DOHH2 (cell line): ENCODE results near the gene NBEA.

ENCODE experiments used
- H3F3A ChIP-seq: fragments of 200-600 bp; sonication (generic), shearing (Covaris generic); 2 replicates; pipeline ENCODE4 v1.6.0; 2016; ENCODE audit warnings: antibody characterized with exemption, mild to moderate bottlenecking; ENCODE audit not compliant: control insufficient read depth, insufficient read depth
- H3K27ac ChIP-seq: fragments of 200-600 bp; sonication (generic); 2 replicates; pipeline ENCODE4 v1.5.1; 2014; ENCODE audit warnings: low read depth, mild to moderate bottlenecking, low read length, moderate library complexity
- H3K27me3 ChIP-seq: fragments of 200-600 bp; sonication (generic); 2 replicates; pipeline ENCODE4 v1.6.1; 2014; ENCODE audit warnings: mild to moderate bottlenecking, low read length, mixed read lengths; ENCODE audit not compliant: control insufficient read depth
- H3K36me3 ChIP-seq: fragments of 200-600 bp; sonication (generic); 2 replicates; pipeline ENCODE4 v1.6.1; 2014; ENCODE audit warnings: mild to moderate bottlenecking, low read length, moderate library complexity, mixed read lengths; ENCODE audit not compliant: control insufficient read depth
- H3K4me1 ChIP-seq: fragments of 200-600 bp; sonication (generic); 2 replicates; pipeline ENCODE4 v1.6.1; 2014; ENCODE audit warnings: mild to moderate bottlenecking, low read length, mixed read lengths; ENCODE audit not compliant: control insufficient read depth
- H3K4me2 ChIP-seq: fragments of 200-600 bp; sonication (generic); 2 replicates; pipeline ENCODE4 v1.6.0; 2014; ENCODE audit warnings: mild to moderate bottlenecking, low read length, moderate library complexity
- H3K4me3 ChIP-seq: fragments of 200-600 bp; sonication (generic); 2 replicates; pipeline ENCODE4 v1.5.1; 2014; ENCODE audit warnings: mild to moderate bottlenecking, low read length, mixed read lengths
- H3K79me2 ChIP-seq: fragments of 200-600 bp; sonication (generic); 2 replicates; pipeline ENCODE4 v1.6.1; 2014; ENCODE audit warnings: mild to moderate bottlenecking, low read length, mixed read lengths; ENCODE audit not compliant: control insufficient read depth
- H3K9me2 ChIP-seq: fragments of 200-600 bp; sonication (generic); replicated peaks from 2 replicates; pipeline ENCODE4 v1.6.1; 2014; ENCODE audit warnings: mild to moderate bottlenecking, low read length, mixed read lengths; ENCODE audit not compliant: control insufficient read depth
- H3K9me3 ChIP-seq: fragments of 200-600 bp; sonication (generic); 2 replicates; pipeline ENCODE4 v1.6.1; 2014; ENCODE audit warnings: antibody characterized with exemption, low read length, mixed read lengths; ENCODE audit not compliant: control insufficient read depth, insufficient read depth
- H4K20me1 ChIP-seq: fragments of 200-600 bp; sonication (generic); 2 replicates; pipeline ENCODE4 v1.6.0; 2014; ENCODE audit warnings: low read depth, mild to moderate bottlenecking, antibody characterized with exemption, low read length, moderate library complexity; ENCODE audit not compliant: control insufficient read depth, insufficient read depth
- EZH2phosphoT487 ChIP-seq: fragments of 200-600 bp; sonication (generic); IDR thresholded peaks from 2 replicates; pipeline ENCODE4 v1.6.1; 2017; ENCODE audit warnings: borderline replicate concordance, mild to moderate bottlenecking, antibody characterized with exemption, low read length, moderate library complexity, mixed read lengths
- TF ChIP-seq, protein P1 (sequence below): fragments of 200-600 bp; sonication (generic); IDR thresholded peaks from one replicate; pipeline ENCODE4 v1.5.1; 2014; ENCODE audit warnings: antibody characterized with exemption, mild to moderate bottlenecking, low read depth, low read length; ENCODE audit not compliant: poor library complexity, severe bottlenecking

The NBEA gene

DNA sequence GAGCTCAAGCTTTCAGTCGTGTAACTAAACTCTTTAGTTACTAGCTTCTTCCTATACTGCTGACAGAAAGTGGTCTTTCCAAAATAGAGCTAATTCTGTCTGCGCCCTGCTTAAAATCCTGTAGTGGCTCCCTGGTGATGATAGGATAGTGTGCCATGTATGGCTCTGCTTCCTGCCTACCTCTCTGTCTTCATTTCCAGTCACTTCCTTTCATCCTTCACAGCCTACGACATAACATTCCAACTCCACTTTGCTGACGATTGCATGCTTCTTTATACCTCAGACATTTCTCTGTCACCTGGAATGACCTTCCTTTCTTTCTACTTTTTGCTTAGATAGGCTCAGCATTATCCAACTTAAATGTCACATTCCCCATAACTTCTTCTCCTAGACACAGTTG is 343.6 kb downstream of the NBEA start:
- no peak overlapping the region for H3K27ac ChIP-seq
- no peaks in the 10 kb centered on the region for H3K36me3 ChIP-seq
- H3K4me1 ChIP-seq: peaks cover 4% of the 10 kb centered on the region; the same call in 1 of the 2 replicates
- H3K9me2 ChIP-seq: no peaks in the 10 kb centered on the region
- TF ChIP-seq, protein P1, sequence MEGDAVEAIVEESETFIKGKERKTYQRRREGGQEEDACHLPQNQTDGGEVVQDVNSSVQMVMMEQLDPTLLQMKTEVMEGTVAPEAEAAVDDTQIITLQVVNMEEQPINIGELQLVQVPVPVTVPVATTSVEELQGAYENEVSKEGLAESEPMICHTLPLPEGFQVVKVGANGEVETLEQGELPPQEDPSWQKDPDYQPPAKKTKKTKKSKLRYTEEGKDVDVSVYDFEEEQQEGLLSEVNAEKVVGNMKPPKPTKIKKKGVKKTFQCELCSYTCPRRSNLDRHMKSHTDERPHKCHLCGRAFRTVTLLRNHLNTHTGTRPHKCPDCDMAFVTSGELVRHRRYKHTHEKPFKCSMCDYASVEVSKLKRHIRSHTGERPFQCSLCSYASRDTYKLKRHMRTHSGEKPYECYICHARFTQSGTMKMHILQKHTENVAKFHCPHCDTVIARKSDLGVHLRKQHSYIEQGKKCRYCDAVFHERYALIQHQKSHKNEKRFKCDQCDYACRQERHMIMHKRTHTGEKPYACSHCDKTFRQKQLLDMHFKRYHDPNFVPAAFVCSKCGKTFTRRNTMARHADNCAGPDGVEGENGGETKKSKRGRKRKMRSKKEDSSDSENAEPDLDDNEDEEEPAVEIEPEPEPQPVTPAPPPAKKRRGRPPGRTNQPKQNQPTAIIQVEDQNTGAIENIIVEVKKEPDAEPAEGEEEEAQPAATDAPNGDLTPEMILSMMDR: no peak
- no peak for TF ChIP-seq EZH2phosphoT487
- no peaks in the 10 kb centered on the region for H3K9me3 ChIP-seq
- no peaks in the 10 kb centered on the region for H3K79me2 ChIP-seq
- no peaks in the 10 kb centered on the region for H3F3A ChIP-seq
- H3K4me2 ChIP-seq: no peak overlapping the region
- H4K20me1 ChIP-seq: no peaks in the 10 kb centered on the region
- H3K27me3 ChIP-seq: no peaks in the 10 kb centered on the region
- no peak overlapping the region for H3K4me3 ChIP-seq

DNA sequence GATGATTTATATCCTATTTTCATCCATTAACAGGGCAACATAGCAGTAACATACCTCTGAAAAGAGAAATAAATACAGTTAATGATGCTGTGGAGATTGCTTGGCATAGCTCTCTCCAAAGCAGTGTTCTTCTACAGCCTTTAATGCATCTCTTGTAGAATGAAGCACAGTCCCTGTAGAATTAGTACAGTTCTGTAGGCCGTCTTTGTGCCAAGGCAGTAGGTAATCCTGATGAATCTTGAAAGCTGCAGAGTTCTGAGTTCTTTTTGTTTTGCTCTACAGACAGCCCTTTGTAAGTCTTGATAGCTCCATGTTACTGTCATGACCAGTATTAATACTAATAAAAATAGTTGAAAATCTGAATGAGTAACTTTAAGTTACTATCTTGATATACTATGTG is 350.3 kb downstream of the NBEA start:
- Histone ChIP-seq H3K4me1 (peaks cover 12% of the 10 kb centered on the region), H3K27ac (no peak overlapping the region), H3K9me2 (no peaks in the 10 kb centered on the region), H3K79me2 (no peaks in the 10 kb centered on the region), H3K27me3 (no peaks in the 10 kb centered on the region), H3K36me3 (no peaks in the 10 kb centered on the region), H3K4me2 (no peak overlapping the region), H3F3A (no peaks in the 10 kb centered on the region), H3K4me3 (no peak overlapping the region), H4K20me1 (no peaks in the 10 kb centered on the region), H3K9me3 (no peaks in the 10 kb centered on the region)
- TF ChIP-seq EZH2phosphoT487: no peak
- TF ChIP-seq, protein P1: no peak

DNA sequence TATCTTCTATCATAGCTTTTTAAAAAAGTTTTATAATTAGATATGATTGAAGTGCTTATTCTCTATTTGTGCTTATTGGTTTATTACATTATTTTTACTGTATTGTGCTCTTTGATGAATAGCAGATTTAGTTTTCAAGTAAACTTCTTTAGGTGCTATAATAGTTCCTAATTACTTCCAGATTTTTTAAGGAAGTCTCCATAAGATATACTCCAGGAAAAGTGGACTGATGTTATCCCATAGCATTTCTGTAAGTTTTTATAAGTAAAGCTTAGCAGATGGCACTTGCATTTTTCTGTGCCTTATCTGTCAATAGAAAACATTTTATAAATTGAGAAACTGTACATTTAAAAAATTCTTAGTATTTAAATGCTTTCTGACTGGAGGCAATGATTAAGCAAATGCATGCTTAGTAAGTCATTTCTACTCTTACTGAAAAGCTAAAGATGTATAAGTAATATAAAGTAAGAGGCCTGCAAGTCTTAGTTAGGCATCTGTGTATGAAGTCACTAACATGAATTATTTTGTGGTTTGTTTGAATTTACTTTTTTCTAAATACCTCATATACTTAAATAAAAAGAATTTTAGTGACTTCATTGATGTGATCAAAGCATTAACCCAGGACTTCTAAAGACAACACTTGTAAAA is 351.6 kb downstream of the NBEA start:
- Histone ChIP-seq H3K36me3 (no peaks in the 10 kb centered on the region), H3F3A (no peaks in the 10 kb centered on the region), H3K27ac (no peak overlapping the region), H3K4me3 (no peak overlapping the region), H4K20me1 (no peaks in the 10 kb centered on the region), H3K9me2 (no peaks in the 10 kb centered on the region), H3K27me3 (no peaks in the 10 kb centered on the region), H3K4me2 (no peak overlapping the region), H3K4me1 (peaks cover 13% of the 10 kb centered on the region), H3K9me3 (no peaks in the 10 kb centered on the region), H3K79me2 (no peaks in the 10 kb centered on the region)
- TF ChIP-seq, protein P1: no peak
- no peak for TF ChIP-seq EZH2phosphoT487

DNA sequence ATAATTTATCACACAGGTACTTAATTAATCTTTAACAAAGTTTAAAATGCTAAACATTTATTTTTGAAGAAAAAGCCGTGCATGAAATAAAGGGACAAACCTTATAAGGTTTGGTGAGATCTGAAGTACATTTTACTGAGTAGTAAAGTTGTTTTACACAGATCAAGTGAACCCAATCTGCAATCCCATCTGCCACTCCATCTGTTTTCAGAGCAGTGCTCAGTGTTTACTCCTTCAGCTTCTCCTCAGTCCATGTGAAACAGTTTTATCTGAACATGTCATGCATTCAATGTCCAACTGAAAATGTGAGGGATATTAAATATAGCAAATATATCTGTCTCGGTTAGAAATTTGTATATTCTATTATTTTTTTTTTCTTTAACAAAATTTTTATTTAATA is 367.6 kb downstream of the NBEA start:
- TF ChIP-seq, protein P1: no peak
- no peak for TF ChIP-seq EZH2phosphoT487
- H3F3A ChIP-seq: no peaks in the 10 kb centered on the region
- no peaks in the 10 kb centered on the region; the same call in 1 of the 2 replicates for H3K9me2 ChIP-seq
- no peak overlapping the region for H3K4me3 ChIP-seq
- no peak overlapping the region for H3K4me2 ChIP-seq
- no peaks in the 10 kb centered on the region for H3K9me3 ChIP-seq
- no peaks in the 10 kb centered on the region for H3K79me2 ChIP-seq
- H3K4me1 ChIP-seq: no peaks in the 10 kb centered on the region
- no peaks in the 10 kb centered on the region for H3K36me3 ChIP-seq
- H3K27me3 ChIP-seq: no peaks in the 10 kb centered on the region
- H4K20me1 ChIP-seq: no peaks in the 10 kb centered on the region
- H3K27ac ChIP-seq: no peak overlapping the region
